ENCODE data around the gene CHADL.

The CHADL gene

GRCh38 chr22:41201141-41201540 lies 39.6 kb downstream of the CHADL start:
- TF ChIP-seq GATA2 (IDR thresholded peaks at IDR 0.05; ENCODE audit: low read depth, low read length) = no peak
- TF ChIP-seq GATA3 (IDR thresholded peaks at IDR 0.05; ENCODE audit: low read depth, low read length) = no peak

GRCh38 chr22:41198027-41198580 lies 42.6 kb downstream of the CHADL start:
- TF ChIP-seq GATA3 (IDR thresholded peaks at IDR 0.05; ENCODE audit: low read depth, low read length) = no peak
- TF ChIP-seq GATA2 (IDR thresholded peaks at IDR 0.05; ENCODE audit: low read depth, low read length) = no peak

DNA sequence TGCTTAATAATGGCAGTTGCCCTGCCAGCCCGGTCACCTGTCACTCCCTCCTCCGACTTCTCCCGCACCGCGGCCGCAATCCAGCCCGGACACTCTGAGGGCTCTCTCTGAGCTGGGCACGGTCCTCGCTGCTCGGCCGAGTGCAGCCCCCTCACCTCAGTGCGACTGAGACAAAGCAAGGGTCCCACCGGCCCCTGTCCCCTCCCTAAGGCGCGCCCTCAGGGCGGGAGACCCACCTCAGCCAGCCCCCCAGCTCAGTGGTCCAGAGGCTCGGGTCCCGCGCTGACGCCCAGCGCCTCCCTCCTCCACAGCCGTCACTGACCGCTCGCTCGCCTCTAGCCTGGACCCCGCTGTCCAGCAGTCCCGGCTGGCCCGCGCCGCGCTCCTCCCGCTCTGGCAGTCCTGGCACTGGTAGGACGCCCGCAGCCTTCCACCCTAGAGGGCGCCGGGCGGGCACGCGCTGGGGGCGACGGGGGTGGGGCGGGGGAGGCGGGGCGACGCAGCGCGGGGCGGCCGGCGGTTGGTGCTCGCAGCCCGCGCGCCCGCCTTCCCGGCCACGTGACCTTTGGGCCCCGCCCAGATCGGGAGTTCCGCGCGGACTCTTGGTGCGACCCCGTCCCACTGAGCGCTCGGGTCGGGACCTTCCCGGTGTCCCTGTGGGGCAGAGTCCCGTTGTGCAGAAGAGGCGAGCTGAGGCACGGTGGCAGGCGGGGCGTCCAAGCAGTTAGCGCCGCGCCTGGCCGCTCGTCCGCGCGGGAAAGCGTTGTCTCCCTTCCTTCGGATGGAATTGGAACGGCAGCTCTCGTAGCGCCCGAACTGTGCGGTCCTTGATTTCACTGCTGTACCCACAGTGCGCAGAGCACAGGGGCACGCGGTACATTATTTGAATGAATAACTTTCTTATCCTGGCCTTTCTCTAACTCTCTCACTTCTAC lies 43.4 kb downstream of the CHADL start:
- TF ChIP-seq GATA2 (IDR thresholded peaks at IDR 0.05; ENCODE audit: low read depth, low read length) = no peak
- TF ChIP-seq GATA3 (IDR thresholded peaks at IDR 0.05; ENCODE audit: low read depth, low read length) = no peak

DNA sequence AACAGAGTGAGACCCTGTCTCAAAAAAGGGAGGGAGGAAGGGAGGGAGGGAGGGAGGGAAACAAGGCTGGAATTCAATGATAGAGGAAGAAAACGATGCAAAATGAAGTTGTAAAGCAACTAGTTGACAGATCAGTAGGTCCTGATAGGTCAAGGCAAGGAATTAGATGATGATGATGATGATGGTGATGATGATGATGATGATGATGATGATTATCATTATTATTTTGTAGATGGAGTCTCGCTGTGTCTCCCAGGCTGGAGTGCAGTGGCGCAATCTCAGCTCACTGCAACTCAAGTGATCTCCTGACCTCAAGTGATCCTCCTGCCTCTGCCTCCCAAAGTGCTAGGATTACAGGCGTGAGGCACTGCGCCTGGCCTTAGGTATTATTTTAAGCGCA lies 46.9 kb downstream of the CHADL start:
- TF ChIP-seq GATA3 (IDR thresholded peaks at IDR 0.05; ENCODE audit: low read depth, low read length) = no peak
- no peak for TF ChIP-seq GATA2 (IDR thresholded peaks at IDR 0.05; ENCODE audit: low read depth, low read length)

DNA sequence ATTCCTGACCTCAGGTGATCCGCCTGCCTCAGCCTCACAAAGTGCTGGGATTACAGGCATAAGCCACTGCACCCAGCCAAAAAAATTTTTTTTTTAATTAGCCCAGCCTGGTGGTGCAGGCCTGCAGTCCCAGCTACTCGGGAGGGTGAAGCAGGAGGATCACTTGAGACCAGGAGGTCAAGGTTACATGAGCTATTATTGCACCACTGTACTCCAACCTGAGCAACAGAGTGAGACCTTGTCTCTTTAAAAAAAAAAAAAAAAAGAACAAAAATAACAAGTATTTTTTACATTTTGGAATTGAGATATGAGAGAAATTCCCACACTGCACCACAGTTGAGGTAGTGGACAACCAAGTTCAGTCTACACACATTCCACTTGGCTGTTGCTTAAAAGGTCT lies 49.3 kb downstream of the CHADL start:
- TF ChIP-seq GATA3 (IDR thresholded peaks at IDR 0.05; ENCODE audit: low read depth, low read length) (no peak), GATA2 (IDR thresholded peaks at IDR 0.05; ENCODE audit: low read depth, low read length) (no peak)

DNA sequence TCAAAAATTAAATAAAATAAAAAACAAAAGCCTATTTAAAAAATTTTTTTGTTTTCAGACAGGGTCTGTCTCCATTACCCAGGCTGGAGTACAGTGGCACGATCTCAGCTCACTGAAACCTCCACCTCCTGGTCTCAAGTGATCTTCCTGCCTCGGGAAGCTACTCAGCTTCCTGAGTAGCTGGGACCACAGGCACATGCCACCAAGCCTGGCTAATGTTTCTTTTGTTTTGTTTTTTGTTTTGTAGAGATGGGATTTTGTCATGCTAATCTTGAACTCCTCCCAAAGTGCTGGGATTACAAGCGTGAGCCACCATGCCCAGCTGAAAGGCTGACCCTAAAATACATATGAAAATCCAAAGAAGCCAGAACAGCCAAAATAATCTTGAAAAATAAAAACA lies 56.1 kb downstream of the CHADL start:
- no peak for TF ChIP-seq GATA3 (IDR thresholded peaks at IDR 0.05; ENCODE audit: low read depth, low read length)
- no peak for TF ChIP-seq GATA2 (IDR thresholded peaks at IDR 0.05; ENCODE audit: low read depth, low read length)

- no peak for TF ChIP-seq GATA3 (IDR thresholded peaks at IDR 0.05; ENCODE audit: low read depth, low read length)
- no peak for TF ChIP-seq GATA2 (IDR thresholded peaks at IDR 0.05; ENCODE audit: low read depth, low read length)
These were observed 59.1 kb downstream of the CHADL start for GRCh38 chr22:41181349-41182241.

- TF ChIP-seq GATA2 (IDR thresholded peaks at IDR 0.05; ENCODE audit: low read depth, low read length) = no peak
- no peak for TF ChIP-seq GATA3 (IDR thresholded peaks at IDR 0.05; ENCODE audit: low read depth, low read length)
These were observed 59.8 kb downstream of the CHADL start for GRCh38 chr22:41180926-41181325.

All from SH-SY5Y (cell line).